Measurements from ENCODE around the gene ZC3H18. TPM values are rescaled to one million over a fixed set of nuclear protein-coding genes. Genes with fewer than 3 reads are reported as not detected.

Gene ZC3H18
- total RNA-seq, 1 donor from 2014 or later: 10.5 TPM

- Histone ChIP-seq H3K4me3 (ENCODE audit: low read depth, low read length) (no peak overlapping the region), H3K36me3 (ENCODE audit: control insufficient read depth, insufficient read depth, low read length) (no peaks in the 10 kb centered on the region), H3K27me3 (ENCODE audit: control insufficient read depth, insufficient read depth, low read length) (peaks cover 3% of the 10 kb centered on the region)
- no peak for FAIRE-seq
- no peak for DNase-seq (ENCODE audit: low read depth)
- no peak for TF ChIP-seq CTCF (IDR thresholded peaks at IDR 0.05; ENCODE audit: insufficient read depth, low read length, severe bottlenecking)
These were observed 13.8 kb upstream of the ZC3H18 start for GRCh38 chr16:88556294-88556988.

- TF ChIP-seq CTCF (IDR thresholded peaks at IDR 0.05; ENCODE audit: insufficient read depth, low read length, severe bottlenecking): peak; percentile 53
- Histone ChIP-seq H3K4me3 (ENCODE audit: low read depth, low read length) (no peak overlapping the region), H3K27me3 (ENCODE audit: control insufficient read depth, insufficient read depth, low read length) (peaks cover 3% of the 10 kb centered on the region), H3K36me3 (ENCODE audit: control insufficient read depth, insufficient read depth, low read length) (no peaks in the 10 kb centered on the region)
- DNase-seq (ENCODE audit: low read depth) (peak; percentile 15), FAIRE-seq (no peak)
These were observed 11.5 kb upstream of the ZC3H18 start for GRCh38 chr16:88558457-88559442.

- no peak for DNase-seq (ENCODE audit: low read depth)
These were observed 9.3 kb upstream of the ZC3H18 start for GRCh38 chr16:88560714-88561484.

GRCh38 chr16:88561485-88562359 is 8.5 kb upstream of the ZC3H18 start:
- peak; percentile 70 for TF ChIP-seq CTCF (IDR thresholded peaks at IDR 0.05; ENCODE audit: insufficient read depth, low read length, severe bottlenecking)
- Histone ChIP-seq H3K27me3 (ENCODE audit: control insufficient read depth, insufficient read depth, low read length) (no peaks in the 10 kb centered on the region), H3K36me3 (ENCODE audit: control insufficient read depth, insufficient read depth, low read length) (no peaks in the 10 kb centered on the region), H3K4me3 (ENCODE audit: low read depth, low read length) (no peak overlapping the region)
- no peak for FAIRE-seq
- peak; percentile 14 for DNase-seq (ENCODE audit: low read depth)

More at GRCh38 chr16:88560714-88561484, 9.3 kb upstream of the ZC3H18 start:
- FAIRE-seq: no peak
- Histone ChIP-seq H3K36me3 (ENCODE audit: control insufficient read depth, insufficient read depth, low read length) (no peaks in the 10 kb centered on the region), H3K27me3 (ENCODE audit: control insufficient read depth, insufficient read depth, low read length) (no peaks in the 10 kb centered on the region), H3K4me3 (ENCODE audit: low read depth, low read length) (no peak overlapping the region)
- no peak for TF ChIP-seq CTCF (IDR thresholded peaks at IDR 0.05; ENCODE audit: insufficient read depth, low read length, severe bottlenecking)

GRCh38 chr16:88566158-88566557 is 4.0 kb upstream of the ZC3H18 start:
- Histone ChIP-seq H3K27me3 (ENCODE audit: control insufficient read depth, insufficient read depth, low read length) (no peaks in the 10 kb centered on the region), H3K36me3 (ENCODE audit: control insufficient read depth, insufficient read depth, low read length) (no peaks in the 10 kb centered on the region), H3K4me3 (ENCODE audit: low read depth, low read length) (no peak overlapping the region)
- TF ChIP-seq CTCF (IDR thresholded peaks at IDR 0.05; ENCODE audit: insufficient read depth, low read length, severe bottlenecking): no peak
- FAIRE-seq (no peak), DNase-seq (ENCODE audit: low read depth) (peak; percentile 65)
